GM12878 (cell line): ENCODE measurements around the gene PCYOX1L. TPM values are rescaled to one million over a fixed set of nuclear protein-coding genes. Genes with fewer than 3 reads are reported as not detected.

Experiments used
- ATAC-seq: fragments of 200-7000 bp; cut with Tn5 transposase; 3 replicates; pipeline ENCODE4 v1.9.1; 2020; ENCODE audit warnings: mild to moderate bottlenecking, moderate library complexity
- BruUV-seq: library from RNA; stranded (reverse); fragments of 400-500 nt; replicated peaks from 2 replicates; lab custom pipeline; 2021; lab: Mats Ljungman, UMichigan
- CTCF ChIA-PET: fragments of 300-600 bp; sonication (Branson Sonifier 250); formaldehyde crosslinking; extraction: SDS; loops from one replicate; lab custom pipeline; 2021; ENCODE audit warnings: inconsistent platforms; lab: Yijun Ruan, JAX
- POLR2A ChIA-PET: fragments of 350-600 bp; formaldehyde crosslinking; extraction: SDS; loops from one replicate; lab custom pipeline; 2021; ENCODE audit warnings: inconsistent platforms; lab: Charles Lee
- RAD21 ChIA-PET: fragments of 300-600 bp; sonication (Branson Sonifier 250); formaldehyde crosslinking; loops from one replicate; lab custom pipeline; 2023; ENCODE audit warnings: antibody characterized with exemption; ENCODE audit not compliant: unreplicated experiment; lab: Charles Lee
- SMC1A ChIA-PET: fragments of 300-600 bp; sonication (Branson Sonifier 250); formaldehyde crosslinking; loops from one replicate; lab custom pipeline; 2023; ENCODE audit not compliant: unreplicated experiment, uncharacterized antibody; lab: Charles Lee
- DNase-seq: peaks from one replicate; pipeline ENCODE4 v3.0.0-alpha.2; 2011; ENCODE audit warnings: low read depth, low spot score
- FAIRE-seq: peaks from 3 replicates; lab custom pipeline; 2011; peaks lifted over from hg19 to GRCh38; lab: Jason Lieb, UNC
- H2AFZ ChIP-seq: 2 replicates; pipeline ENCODE4 v1.6.0; 2011; ENCODE audit warnings: low read depth, low read length, control low read depth; ENCODE audit not compliant: control insufficient read depth
- H3K27ac ChIP-seq: 2 replicates; pipeline ENCODE4 v1.5.1; 2011; ENCODE audit warnings: control low read depth; ENCODE audit not compliant: control insufficient read depth, insufficient read depth
- H3K27me3 ChIP-seq, 2 experiments: replicated peaks in 1 of 2; 2 replicates each; pipeline versions ENCODE4 v1.6.0 to v1.6.1; 2011; ENCODE audit warnings: low read length in 1 of 2; ENCODE audit not compliant: control insufficient read depth in 2 of 2, insufficient read depth in 2 of 2
- H3K36me3 ChIP-seq, 2 experiments: 2 replicates each; pipeline ENCODE4 v1.5.1; 2011; ENCODE audit warnings: low read length in 1 of 2; ENCODE audit not compliant: control insufficient read depth in 2 of 2, insufficient read depth in 2 of 2
- H3K4me1 ChIP-seq: 2 replicates; pipeline ENCODE4 v1.6.1; 2011; ENCODE audit warnings: mild to moderate bottlenecking, low read length, moderate library complexity, mixed read lengths; ENCODE audit not compliant: control insufficient read depth, insufficient read depth
- H3K4me2 ChIP-seq: 2 replicates; pipeline ENCODE4 v1.6.0; 2011; ENCODE audit warnings: control low read depth; ENCODE audit not compliant: control insufficient read depth, insufficient read depth
- H3K4me3 ChIP-seq: fragments of 200-600 bp; sonication (generic); 2 replicates; pipeline ENCODE4 v1.5.1; 2016
- H3K79me2 ChIP-seq: 2 replicates; pipeline ENCODE4 v1.6.0; 2011; ENCODE audit warnings: low read length; ENCODE audit not compliant: control insufficient read depth, insufficient read depth
- H3K9ac ChIP-seq: 2 replicates; pipeline ENCODE4 v1.8.0; 2011; ENCODE audit warnings: low read length, control low read depth, mixed read lengths; ENCODE audit not compliant: control insufficient read depth, insufficient read depth
- H3K9me3 ChIP-seq: replicated peaks from 3 replicates; pipeline ENCODE4 v1.5.1; 2011; ENCODE audit warnings: mild to moderate bottlenecking, low read length; ENCODE audit not compliant: control insufficient read depth, insufficient read depth
- H4K20me1 ChIP-seq: 2 replicates; pipeline ENCODE4 v1.6.0; 2011; ENCODE audit not compliant: control insufficient read depth, insufficient read depth
- ESRRA ChIP-seq: IDR thresholded peaks from 2 replicates; pipeline ENCODE4 v1.6.1; 2012; ENCODE audit warnings: mild to moderate bottlenecking, low read length, improper control_type of control experiment
- FOXK2 ChIP-seq: fragments of 450-650 bp; IDR thresholded peaks from 2 replicates; pipeline ENCODE4 v1.6.1; 2017; ENCODE audit warnings: mild to moderate bottlenecking, moderate library complexity
- JUNB ChIP-seq: IDR thresholded peaks from 2 replicates; pipeline ENCODE4 v1.6.1; 2016; ENCODE audit warnings: antibody characterized with exemption, mild to moderate bottlenecking
- NFYB ChIP-seq: IDR thresholded peaks from 2 replicates; pipeline ENCODE4 v1.6.1; 2011; ENCODE audit warnings: low read depth, mild to moderate bottlenecking, low read length, improper control_type of control experiment, moderate library complexity; ENCODE audit not compliant: insufficient read depth
- WGBS: methylation state at CpG from one replicate; pipeline ENCODE4 v1.1.6; 2016; ENCODE audit warnings: low lambda C conversion rate; ENCODE audit not compliant: insufficient replicate concordance, insufficient coverage; ENCODE audit errors: missing lambda C conversion rate; 5-methylcytosine and 5-hydroxymethylcytosine counted together
- in situ Hi-C: fragments of 300-500 bp; cut with MboI; formaldehyde crosslinking; loops from 9 replicates; pipeline ENCODE4 v1.14.3; 2018; ENCODE audit warnings: mixed read lengths
- intact Hi-C: fragments of 100-400 bp; cut with micrococcal nuclease; formaldehyde crosslinking; loops from one replicate; pipeline ENCODE4 v1.14.2; 2022; ENCODE audit not compliant: unreplicated experiment
- polyA plus RNA-seq, 11 experiments: library from polyadenylated mRNA; depleted of rRNA in 4 of 11; unstranded in 6 of 11; stranded (reverse) in 5 of 11; fragments of >200 nt; fragmentation: Nextera tagmentation in 4 of 11; fragmentation: Illumina TruSeq in 1 of 11; extraction: Ambion mirVana in 4 of 11; extraction: Trizol in 1 of 11; gene quantifications; 1 replicate in 1 of 11; 2 replicates in 10 of 11; pipeline versions ENCODE4 v1.2.1 to v1.2.3, GENCODE V29; 2011 to 2016; ENCODE audit warnings: inconsistent platforms in 2 of 11, missing spikeins in 2 of 11, low read depth in 1 of 11
- total RNA-seq, 4 experiments: library from RNA; depleted of rRNA in 3 of 4; stranded (reverse); fragments of >200 nt in 3 of 4; fragmentation: Illumina TruSeq in 1 of 4; extraction: Trizol in 1 of 4; gene quantifications; 2 replicates each; pipeline versions ENCODE4 v1.2.1 to v1.2.3, GENCODE V29; 2013 to 2021
- TF ChIP-seq, protein P1 (sequence below): fragments of 450-650 bp; IDR thresholded peaks from 2 replicates; pipeline ENCODE4 v1.6.1; 2018; ENCODE audit warnings: mild to moderate bottlenecking, low read depth, moderate library complexity; ENCODE audit not compliant: partially characterized antibody

The PCYOX1L gene
- total and polyA plus RNA-seq, 10 of the 15 experiments (the other 5 are each of a cell fraction or from before 2014, with no cell fraction given), result 2.9 to 17.0 (median 12.9) TPM

DNA sequence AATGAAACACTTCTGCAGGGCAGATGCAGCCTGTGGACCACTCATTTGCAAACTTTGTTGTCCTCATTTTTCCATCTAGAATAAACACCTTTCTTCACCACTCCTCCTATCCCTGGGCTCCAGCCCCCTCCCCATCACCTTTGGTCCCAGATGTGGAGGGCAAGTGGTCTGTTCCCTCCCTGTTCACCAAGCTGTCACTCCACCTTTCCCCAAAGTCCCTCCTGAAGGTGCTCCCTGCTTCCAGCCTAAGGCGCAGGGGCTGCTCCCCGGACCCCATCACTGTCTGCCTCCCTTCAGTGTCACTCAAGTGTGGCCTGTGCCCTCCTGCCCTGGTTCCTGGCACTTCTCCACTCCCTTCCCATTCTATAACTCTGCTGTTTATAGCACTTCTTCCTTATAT, 6.9 kb downstream of the PCYOX1L start:
- ATAC-seq, result no peak
- ChIA-PET RAD21 (no interaction called here), SMC1A (interaction anchor here (0.5 kb wide), 1 partner anchor 159 kb away, joined by 3 read pairs; no protein-coding TSS in a partner anchor), POLR2A (no interaction called here), CTCF (interaction anchor here (0.7 to 5.8 kb wide), 6 partner anchors 10 to 253 kb away, joined by 3 to 118 read pairs (median 3); partner anchors contain the start of gene PCYOX1L)
- TF ChIP-seq FOXK2 (no peak), ESRRA (no peak), NFYB (no peak), JUNB (no peak)
- TF ChIP-seq, protein P1, sequence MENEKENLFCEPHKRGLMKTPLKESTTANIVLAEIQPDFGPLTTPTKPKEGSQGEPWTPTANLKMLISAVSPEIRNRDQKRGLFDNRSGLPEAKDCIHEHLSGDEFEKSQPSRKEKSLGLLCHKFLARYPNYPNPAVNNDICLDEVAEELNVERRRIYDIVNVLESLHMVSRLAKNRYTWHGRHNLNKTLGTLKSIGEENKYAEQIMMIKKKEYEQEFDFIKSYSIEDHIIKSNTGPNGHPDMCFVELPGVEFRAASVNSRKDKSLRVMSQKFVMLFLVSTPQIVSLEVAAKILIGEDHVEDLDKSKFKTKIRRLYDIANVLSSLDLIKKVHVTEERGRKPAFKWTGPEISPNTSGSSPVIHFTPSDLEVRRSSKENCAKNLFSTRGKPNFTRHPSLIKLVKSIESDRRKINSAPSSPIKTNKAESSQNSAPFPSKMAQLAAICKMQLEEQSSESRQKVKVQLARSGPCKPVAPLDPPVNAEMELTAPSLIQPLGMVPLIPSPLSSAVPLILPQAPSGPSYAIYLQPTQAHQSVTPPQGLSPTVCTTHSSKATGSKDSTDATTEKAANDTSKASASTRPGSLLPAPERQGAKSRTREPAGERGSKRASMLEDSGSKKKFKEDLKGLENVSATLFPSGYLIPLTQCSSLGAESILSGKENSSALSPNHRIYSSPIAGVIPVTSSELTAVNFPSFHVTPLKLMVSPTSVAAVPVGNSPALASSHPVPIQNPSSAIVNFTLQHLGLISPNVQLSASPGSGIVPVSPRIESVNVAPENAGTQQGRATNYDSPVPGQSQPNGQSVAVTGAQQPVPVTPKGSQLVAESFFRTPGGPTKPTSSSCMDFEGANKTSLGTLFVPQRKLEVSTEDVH, result no peak
- Histone ChIP-seq H3K27ac (no peak overlapping the region), H3K9me3 (no peaks in the 10 kb centered on the region), H3K4me3 (no peak overlapping the region), H3K4me2 (no peak overlapping the region), H3K36me3 (no peaks in the 10 kb centered on the region), H2AFZ (no peak overlapping the region), H3K4me1 (no peaks in the 10 kb centered on the region), H3K79me2 (no peaks in the 10 kb centered on the region), H4K20me1 (no peaks in the 10 kb centered on the region), H3K9ac (no peak overlapping the region), H3K27me3 (no peaks in the 10 kb centered on the region)
- FAIRE-seq, result no peak
- WGBS, result 87% methylated on average over 2 of the region's 2 CpGs
- in situ Hi-C loops (no loop called here), intact Hi-C loops (no loop called here)
- DNase-seq, result no peak
- BruUV-seq, result no TSS peak
